Astrocyte of the spinal cord (primary cell): ENCODE data around the gene ZNF618.

Experiments used
- DNase-seq: peaks from one replicate; pipeline ENCODE4 v3.0.0; 2011; ENCODE audit warnings: low read depth, low spot score
- H3K4me3 ChIP-seq: 2 replicates; pipeline ENCODE4 v1.5.1; 2011; ENCODE audit warnings: low read depth, mild to moderate bottlenecking, low read length, moderate library complexity
- CTCF ChIP-seq: IDR thresholded peaks from 2 replicates; pipeline ENCODE4 v1.5.1; 2012; ENCODE audit warnings: low read depth, mild to moderate bottlenecking, low read length, inconsistent platforms
- in situ Hi-C: cut with HindIII; loops from 2 replicates; pipeline ENCODE4 v1.10.0; 2017; ENCODE audit warnings: low sequenced_read_pairs

Gene ZNF618

GRCh38 chr9:114054191-114054690, 178.1 kb downstream of the ZNF618 start:
- in situ Hi-C loops = no loop called here
- no peak overlapping the region for H3K4me3 ChIP-seq
- no peak for TF ChIP-seq CTCF
- no peak for DNase-seq

- no peak for TF ChIP-seq CTCF
- in situ Hi-C loops = no loop called here
- no peak overlapping the region for H3K4me3 ChIP-seq
- DNase-seq = no peak
Measured at GRCh38 chr9:114055061-114055460, 179.0 kb downstream of the ZNF618 start.

GRCh38 chr9:114055894-114056293, 179.8 kb downstream of the ZNF618 start:
- DNase-seq = no peak
- in situ Hi-C loops = no loop called here
- no peak overlapping the region for H3K4me3 ChIP-seq
- TF ChIP-seq CTCF = no peak

GRCh38 chr9:114056527-114056926, 180.4 kb downstream of the ZNF618 start:
- in situ Hi-C loops = no loop called here
- no peak for DNase-seq
- no peak for TF ChIP-seq CTCF
- no peak overlapping the region for H3K4me3 ChIP-seq

- DNase-seq = no peak
- no peak for TF ChIP-seq CTCF
- in situ Hi-C loops = no loop called here
- H3K4me3 ChIP-seq = no peak overlapping the region
Measured at GRCh38 chr9:114057161-114057885, 181.2 kb downstream of the ZNF618 start.

GRCh38 chr9:114058688-114059046, 182.6 kb downstream of the ZNF618 start:
- no peak for TF ChIP-seq CTCF
- in situ Hi-C loops = no loop called here
- H3K4me3 ChIP-seq = no peak overlapping the region
- no peak for DNase-seq
